Choroid plexus epithelial cell (primary cell): ENCODE data around the gene TBPL1.
A peak's percentile ranks its signal among the peaks of the same experiment; 100 is the strongest.

ENCODE experiments used
- DNase-seq: peaks from one replicate; pipeline ENCODE4 v3.0.0-alpha.2; 2010; ENCODE audit warnings: low read depth
- H3K4me3 ChIP-seq: 2 replicates; pipeline ENCODE4 v1.5.1; 2011; ENCODE audit warnings: low read depth, mild to moderate bottlenecking, control low read depth, low read length, moderate library complexity
- TF ChIP-seq, protein P1 (sequence below): conservative IDR thresholded peaks from 2 replicates; pipeline ENCODE4 v1.5.1; 2011; ENCODE audit warnings: low read depth, mild to moderate bottlenecking, control low read depth, inconsistent platforms, low read length, moderate library complexity

TBPL1 gene

DNA sequence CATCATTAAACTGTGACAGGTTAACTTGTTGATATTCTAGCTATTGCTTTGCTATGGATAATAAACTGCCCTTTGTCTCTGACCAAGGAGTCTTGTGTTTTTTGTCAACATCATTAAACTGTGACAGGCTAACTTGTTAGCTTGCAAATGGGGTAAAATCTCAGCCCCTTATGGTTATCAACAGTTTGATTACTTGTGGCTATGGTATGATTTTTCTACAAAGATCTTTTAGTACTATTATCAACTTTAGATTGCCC is 63.5 kb downstream of the TBPL1 start:
- no peak for DNase-seq
- TF ChIP-seq, protein P1, sequence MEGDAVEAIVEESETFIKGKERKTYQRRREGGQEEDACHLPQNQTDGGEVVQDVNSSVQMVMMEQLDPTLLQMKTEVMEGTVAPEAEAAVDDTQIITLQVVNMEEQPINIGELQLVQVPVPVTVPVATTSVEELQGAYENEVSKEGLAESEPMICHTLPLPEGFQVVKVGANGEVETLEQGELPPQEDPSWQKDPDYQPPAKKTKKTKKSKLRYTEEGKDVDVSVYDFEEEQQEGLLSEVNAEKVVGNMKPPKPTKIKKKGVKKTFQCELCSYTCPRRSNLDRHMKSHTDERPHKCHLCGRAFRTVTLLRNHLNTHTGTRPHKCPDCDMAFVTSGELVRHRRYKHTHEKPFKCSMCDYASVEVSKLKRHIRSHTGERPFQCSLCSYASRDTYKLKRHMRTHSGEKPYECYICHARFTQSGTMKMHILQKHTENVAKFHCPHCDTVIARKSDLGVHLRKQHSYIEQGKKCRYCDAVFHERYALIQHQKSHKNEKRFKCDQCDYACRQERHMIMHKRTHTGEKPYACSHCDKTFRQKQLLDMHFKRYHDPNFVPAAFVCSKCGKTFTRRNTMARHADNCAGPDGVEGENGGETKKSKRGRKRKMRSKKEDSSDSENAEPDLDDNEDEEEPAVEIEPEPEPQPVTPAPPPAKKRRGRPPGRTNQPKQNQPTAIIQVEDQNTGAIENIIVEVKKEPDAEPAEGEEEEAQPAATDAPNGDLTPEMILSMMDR = no peak
- no peak overlapping the region for H3K4me3 ChIP-seq

DNA sequence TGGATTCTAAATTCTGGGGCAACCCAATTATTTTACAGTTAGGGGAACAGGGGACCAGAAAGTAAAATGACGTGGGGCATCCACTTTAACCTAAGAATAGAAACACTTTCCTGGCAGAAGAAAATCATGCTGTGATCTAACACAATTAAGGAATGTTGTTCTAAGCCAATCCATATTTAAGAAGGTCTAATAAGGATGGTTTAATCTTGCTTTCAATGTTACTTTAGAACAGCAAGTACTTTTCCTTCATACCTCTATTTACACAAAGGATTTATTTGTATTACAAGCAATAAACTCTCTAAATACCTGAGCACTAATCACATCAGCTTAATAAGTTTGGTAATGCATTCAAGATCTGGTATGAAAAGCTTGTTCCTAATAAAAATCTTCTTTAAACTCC is 67.0 kb downstream of the TBPL1 start:
- TF ChIP-seq, protein P1 = no peak
- no peak overlapping the region for H3K4me3 ChIP-seq

DNA sequence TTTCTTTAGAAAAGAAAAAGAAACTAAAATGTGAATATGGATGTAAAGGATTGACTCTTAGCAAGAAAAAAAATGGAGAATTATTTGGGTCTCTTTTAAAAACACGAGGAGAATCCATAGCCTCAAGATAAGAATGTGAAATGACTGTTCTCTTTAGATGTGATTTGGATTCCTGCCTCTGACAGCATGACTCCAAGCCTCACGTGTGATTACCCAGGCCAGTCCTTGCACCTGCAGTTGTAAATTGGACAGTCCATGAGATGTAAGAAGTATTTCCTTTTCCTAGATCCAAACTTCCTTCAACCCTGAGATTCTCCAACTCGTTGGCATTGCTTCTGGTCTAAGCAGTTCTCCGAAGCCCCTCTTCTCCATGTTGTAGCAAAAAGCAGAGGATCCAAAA is 67.5 kb downstream of the TBPL1 start:
- no peak overlapping the region for H3K4me3 ChIP-seq
- no peak for DNase-seq
- TF ChIP-seq, protein P1 = no peak

More for the DNA sequence above, 67.0 kb downstream of the TBPL1 start:
- DNase-seq = no peak

DNA sequence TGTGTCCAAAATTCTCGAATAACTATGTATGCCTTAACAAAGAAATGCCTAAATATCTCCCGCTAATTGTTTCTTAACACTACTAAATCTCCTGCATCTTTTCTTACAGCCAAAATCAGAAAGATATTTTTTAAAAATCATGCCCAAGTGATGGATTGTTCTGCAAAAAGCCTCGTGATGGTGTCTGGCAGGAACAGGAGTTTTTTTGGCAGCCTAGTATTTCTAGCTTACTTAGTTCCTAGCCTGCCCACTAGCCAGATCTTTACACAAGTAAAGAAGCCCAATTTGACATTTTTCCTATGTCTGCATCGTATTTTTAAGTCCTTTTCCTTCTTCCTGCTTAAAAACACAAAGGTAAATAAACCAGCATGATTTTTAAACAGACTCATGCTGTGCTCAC is 67.9 kb downstream of the TBPL1 start:
- no peak overlapping the region for H3K4me3 ChIP-seq
- TF ChIP-seq, protein P1 = no peak
- no peak for DNase-seq

DNA sequence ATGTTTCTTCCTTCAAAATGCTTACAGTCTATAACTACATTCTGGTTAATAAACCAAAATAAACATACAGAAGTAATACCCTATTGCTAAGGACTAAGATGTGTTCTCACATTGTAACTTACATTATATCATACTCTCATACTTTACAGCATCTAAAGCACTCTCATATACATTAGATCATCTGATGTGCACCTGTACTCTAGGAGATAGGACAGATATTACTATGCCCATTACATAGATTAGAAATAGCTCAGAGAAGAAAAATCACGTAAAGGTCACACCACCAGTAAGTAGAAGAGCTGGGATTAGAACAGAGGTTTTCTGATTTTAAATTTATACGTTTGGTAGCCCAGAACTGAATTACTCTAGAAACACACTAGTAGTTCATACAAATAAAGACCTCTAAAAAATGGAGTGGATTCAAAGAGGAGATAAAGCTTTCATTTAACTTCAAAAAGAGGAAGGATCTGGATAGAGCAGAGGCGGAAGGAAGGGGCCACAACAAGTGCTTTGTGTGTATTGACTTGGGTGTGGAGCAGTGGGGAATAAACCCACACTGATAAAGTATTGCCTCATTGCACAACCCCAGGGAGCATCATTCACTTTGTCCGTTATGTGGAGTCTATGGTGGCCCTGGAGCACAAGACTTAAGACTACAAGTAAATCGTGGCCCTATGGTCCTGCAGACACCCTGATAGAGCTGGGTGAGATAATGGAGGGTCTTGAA is 68.5 kb downstream of the TBPL1 start:
- no peak for DNase-seq
- TF ChIP-seq, protein P1 = no peak
- H3K4me3 ChIP-seq = no peak overlapping the region

DNA sequence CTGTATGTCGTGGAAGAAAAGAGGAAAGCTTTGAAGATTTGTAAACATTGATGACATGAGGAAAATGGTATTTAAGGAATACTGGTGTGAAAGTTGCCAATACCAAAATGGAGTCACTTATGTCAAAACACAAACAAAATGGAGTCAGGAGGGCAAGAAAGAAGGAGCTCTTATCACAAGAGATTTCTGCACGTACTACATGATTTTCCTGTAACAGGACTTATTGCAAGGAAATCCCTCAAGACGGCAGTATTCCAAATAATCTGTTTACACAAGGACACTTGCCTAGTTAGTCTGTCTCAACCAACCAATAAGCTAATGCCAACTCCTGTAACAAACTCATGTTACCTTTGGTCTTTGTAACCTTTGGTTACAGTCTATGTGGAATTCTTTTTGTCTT is 69.6 kb downstream of the TBPL1 start:
- no peak for DNase-seq
- TF ChIP-seq, protein P1 = no peak
- no peak overlapping the region for H3K4me3 ChIP-seq

DNA sequence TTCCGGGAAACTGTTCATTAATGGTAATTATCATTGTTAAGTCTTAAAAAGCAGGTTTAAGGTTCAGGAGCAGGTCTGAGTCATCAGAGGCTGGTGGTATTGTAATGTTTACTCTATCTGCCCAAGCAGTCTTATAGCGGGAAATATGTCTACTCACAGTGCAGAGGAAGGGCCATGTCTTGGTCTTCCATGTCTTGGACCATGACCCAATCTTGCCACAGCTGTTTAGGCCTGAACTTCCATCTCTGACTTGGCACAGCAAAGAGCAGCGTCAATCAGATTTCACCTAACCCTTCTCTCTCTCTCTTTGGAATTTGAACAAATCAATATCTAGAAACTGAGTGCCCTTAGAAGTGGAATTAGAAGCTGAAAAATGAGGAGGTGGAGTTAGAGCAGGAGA is 73.6 kb downstream of the TBPL1 start:
- TF ChIP-seq, protein P1 = no peak
- H3K4me3 ChIP-seq = no peak overlapping the region
- DNase-seq = peak; percentile 68
